GM10266 (cell line): ENCODE measurements around the gene FAM120A.
"Not testable (repeated sequence)": the region's sequence is repeated elsewhere in the genome, so short reads cannot be mapped to it uniquely, and the experiment has no call there.

Experiments used
- DNase-seq: peaks from one replicate; pipeline ENCODE4 v3.0.0; 2012; ENCODE audit errors: extremely low spot score
- CTCF ChIP-seq: IDR thresholded peaks from 2 replicates; pipeline ENCODE4 v1.5.1; 2012; ENCODE audit warnings: mild to moderate bottlenecking, low read depth; ENCODE audit not compliant: control insufficient read depth, insufficient read depth; ENCODE audit errors: missing control alignments

The FAM120A gene

GRCh38 chr9:93508207-93508606 lies 56.7 kb downstream of the FAM120A start:
- no peak for TF ChIP-seq CTCF

GRCh38 chr9:93509084-93509483 lies 57.6 kb downstream of the FAM120A start:
- DNase-seq = no peak
- TF ChIP-seq CTCF = no peak

More at GRCh38 chr9:93508207-93508606, 56.7 kb downstream of the FAM120A start:
- no peak for DNase-seq

GRCh38 chr9:93510041-93510440 lies 58.6 kb downstream of the FAM120A start:
- TF ChIP-seq CTCF = no peak
- DNase-seq = no peak

GRCh38 chr9:93511228-93511627 lies 59.7 kb downstream of the FAM120A start:
- not testable (repeated sequence) for DNase-seq

GRCh38 chr9:93512170-93512812 lies 60.8 kb downstream of the FAM120A start:
- DNase-seq = not testable (repeated sequence)

GRCh38 chr9:93513606-93514005 lies 62.1 kb downstream of the FAM120A start:
- TF ChIP-seq CTCF = no peak
- DNase-seq = no peak

GRCh38 chr9:93517331-93517730 lies 65.8 kb downstream of the FAM120A start:
- no peak for DNase-seq
- no peak for TF ChIP-seq CTCF

- no peak for TF ChIP-seq CTCF
- DNase-seq = no peak
Observed at GRCh38 chr9:93520523-93520922, 69.0 kb downstream of the FAM120A start.

- no peak for TF ChIP-seq CTCF
- no peak for DNase-seq
Observed at GRCh38 chr9:93522736-93523135, 71.3 kb downstream of the FAM120A start.
